Head of caudate nucleus (tissue), 42 donors: ENCODE data around the gene CPA1.

Source experiments
- DNase-seq, 42 donors: peaks; one replicate each; pipeline versions ENCODE4 v3.0.0 to v3.0.0-alpha.2; 2020 to 2021; ENCODE audit warnings: mixed read lengths in 7 of 42
- intact Hi-C: fragments of 100-400 bp; cut with DNase I; formaldehyde crosslinking; loops from one replicate; pipeline ENCODE4 v1.15.0; 2022

Gene CPA1

GRCh38 chr7:130352194-130353074, 27.9 kb upstream of the CPA1 start:
- DNase-seq: peak in 41 of 42 donors; percentile 23 to 82 (median 52)

GRCh38 chr7:130353196-130353595, 27.1 kb upstream of the CPA1 start:
- intact Hi-C loops: no loop called here
- peak in 1 of 42 donors; percentile 36 for DNase-seq

More at GRCh38 chr7:130352194-130353074, 27.9 kb upstream of the CPA1 start:
- intact Hi-C loops: no loop called here

GRCh38 chr7:130356121-130356875, 24.0 kb upstream of the CPA1 start:
- peak in 5 of 42 donors; percentile 13 to 50 (median 26) for DNase-seq
- intact Hi-C loops: no loop called here

GRCh38 chr7:130356876-130357611, 23.2 kb upstream of the CPA1 start:
- peak; percentile 34 to 88 (median 60) for DNase-seq
- intact Hi-C loops: no loop called here

- intact Hi-C loops: no loop called here
- DNase-seq: peak in 2 of 42 donors; percentile 9 to 13
Observed at GRCh38 chr7:130358471-130358870, 21.8 kb upstream of the CPA1 start.

- intact Hi-C loops: no loop called here
- peak in 1 of 42 donors; percentile 10 for DNase-seq
Observed at GRCh38 chr7:130359276-130359857, 20.9 kb upstream of the CPA1 start.

- no peak for DNase-seq
- intact Hi-C loops: no loop called here
Observed at GRCh38 chr7:130360518-130360917, 19.8 kb upstream of the CPA1 start.

- DNase-seq: no peak
Observed at GRCh38 chr7:130361681-130362080, 18.6 kb upstream of the CPA1 start.

GRCh38 chr7:130362251-130362816, 18.0 kb upstream of the CPA1 start:
- intact Hi-C loops: no loop called here
- DNase-seq: no peak

More at GRCh38 chr7:130361681-130362080, 18.6 kb upstream of the CPA1 start:
- intact Hi-C loops: no loop called here

- intact Hi-C loops: no loop called here
- DNase-seq: no peak
Observed at GRCh38 chr7:130363026-130363847, 17.1 kb upstream of the CPA1 start.

- intact Hi-C loops: no loop called here
Observed at GRCh38 chr7:130364451-130364850, 15.8 kb upstream of the CPA1 start.

GRCh38 chr7:130365088-130365487, 15.2 kb upstream of the CPA1 start:
- intact Hi-C loops: no loop called here
- no peak for DNase-seq

More at GRCh38 chr7:130364451-130364850, 15.8 kb upstream of the CPA1 start:
- DNase-seq: no peak

- intact Hi-C loops: no loop called here
- DNase-seq: peak in 11 of 42 donors; percentile 11 to 57 (median 33)
Observed at GRCh38 chr7:130365511-130366441, 14.5 kb upstream of the CPA1 start.

GRCh38 chr7:130366564-130366963, 13.7 kb upstream of the CPA1 start:
- intact Hi-C loops: no loop called here
- no peak for DNase-seq

GRCh38 chr7:130367088-130367755, 13.1 kb upstream of the CPA1 start:
- DNase-seq: no peak
- intact Hi-C loops: no loop called here
